ENCODE results near the gene MTFMT. TPM values are rescaled to one million over a fixed set of nuclear protein-coding genes. Genes with fewer than 3 reads are reported as not detected.

Gene MTFMT
- total RNA-seq, 4 donors from 2014 or later = 18.3 to 29.0 (median 23.7) TPM

GRCh38 chr15:65008983-65009382 is 20.5 kb downstream of the MTFMT start:
- TF ChIP-seq CTCF (IDR thresholded peaks at IDR 0.05; ENCODE audit: low read depth) = no peak

- TF ChIP-seq CTCF (IDR thresholded peaks at IDR 0.05; ENCODE audit: low read depth) = no peak
Observed at GRCh38 chr15:65006876-65007275, 22.6 kb downstream of the MTFMT start.

GRCh38 chr15:65004993-65005392 is 24.4 kb downstream of the MTFMT start:
- TF ChIP-seq CTCF (IDR thresholded peaks at IDR 0.05; ENCODE audit: low read depth) = no peak

- no peak for TF ChIP-seq CTCF (IDR thresholded peaks at IDR 0.05; ENCODE audit: low read depth)
Observed at GRCh38 chr15:64997745-64998375, 31.6 kb downstream of the MTFMT start.

- no peak for TF ChIP-seq CTCF (IDR thresholded peaks at IDR 0.05; ENCODE audit: low read depth)
Observed at GRCh38 chr15:64997066-64997465, 32.4 kb downstream of the MTFMT start.

- no peak for TF ChIP-seq CTCF (IDR thresholded peaks at IDR 0.05; ENCODE audit: low read depth)
Observed at GRCh38 chr15:64993290-64993689, 36.1 kb downstream of the MTFMT start.

GRCh38 chr15:64991536-64992135 is 37.8 kb downstream of the MTFMT start:
- no peak for TF ChIP-seq CTCF (IDR thresholded peaks at IDR 0.05; ENCODE audit: low read depth)

Measured in subcutaneous adipose tissue (tissue), 4 donors.